Neural cell (in vitro differentiated cells): ENCODE data around the gene HSD17B2. TPM values are rescaled to one million over a fixed set of nuclear protein-coding genes. Genes with fewer than 3 reads are reported as not detected.

ENCODE experiments used
- H2AFZ ChIP-seq: fragments of 200-600, 300-800 bp; sonication (generic), shearing (Covaris generic); 2 replicates; pipeline ENCODE4 v1.6.0; 2014; ENCODE audit warnings: low read depth, mild to moderate bottlenecking, antibody characterized with exemption, low read length, moderate library complexity
- H3F3A ChIP-seq: fragments of 200-600 bp; shearing (Covaris generic); 2 replicates; pipeline ENCODE4 v1.6.1; 2016; ENCODE audit warnings: mild to moderate bottlenecking, moderate library complexity, mixed read lengths, antibody characterized with exemption, low read length; ENCODE audit not compliant: insufficient read depth, poor library complexity, severe bottlenecking
- H3K27ac ChIP-seq: fragments of 200-600, 300-800 bp; sonication (generic), shearing (Covaris generic); 2 replicates; pipeline ENCODE4 v1.5.1; 2014; ENCODE audit warnings: mild to moderate bottlenecking, low read length, moderate library complexity
- H3K27me3 ChIP-seq: fragments of 300-800, 200-600 bp; sonication (generic), shearing (Covaris generic); 2 replicates; pipeline ENCODE4 v1.6.0; 2014; ENCODE audit warnings: mild to moderate bottlenecking, low read depth, low read length, moderate library complexity; ENCODE audit not compliant: insufficient read depth
- H3K36me3 ChIP-seq: fragments of 300-800, 200-600 bp; sonication (generic), shearing (Covaris generic); 2 replicates; pipeline ENCODE4 v1.5.1; 2014; ENCODE audit warnings: mild to moderate bottlenecking, antibody characterized with exemption, low read length, moderate library complexity; ENCODE audit not compliant: insufficient read depth
- H3K4me2 ChIP-seq: fragments of 300-800, 200-600 bp; sonication (generic), shearing (Covaris generic); 2 replicates; pipeline ENCODE4 v1.6.0; 2014; ENCODE audit warnings: mild to moderate bottlenecking, low read length
- H3K4me3 ChIP-seq: fragments of 300-800, 200-600 bp; sonication (generic), shearing (Covaris generic); 2 replicates; pipeline ENCODE4 v1.5.1; 2014; ENCODE audit warnings: mild to moderate bottlenecking, low read length, moderate library complexity
- H3K79me2 ChIP-seq: fragments of 200-600 bp; shearing (Covaris generic); replicated peaks from 2 replicates; pipeline ENCODE4 v1.6.0; 2014; ENCODE audit warnings: mild to moderate bottlenecking, low read length, moderate library complexity; ENCODE audit not compliant: insufficient read depth
- H3K9ac ChIP-seq: fragments of 300-800, 200-600 bp; sonication (generic), shearing (Covaris generic); 2 replicates; pipeline ENCODE4 v1.6.1; 2016; ENCODE audit warnings: mild to moderate bottlenecking, low read length, mixed read lengths
- H3K9me2 ChIP-seq: fragments of 200-600 bp; shearing (Covaris generic); 2 replicates; pipeline ENCODE4 v1.6.1; 2016; ENCODE audit warnings: mild to moderate bottlenecking, low read length, mixed read lengths; ENCODE audit not compliant: insufficient read depth
- H3K9me3 ChIP-seq: fragments of 200-600, 300-800 bp; sonication (generic), shearing (Covaris generic); 2 replicates; pipeline ENCODE4 v1.6.1; 2016; ENCODE audit warnings: mild to moderate bottlenecking, mixed run types, low read length, moderate library complexity, mixed read lengths
- H4K20me1 ChIP-seq: fragments of 200-600 bp; shearing (Covaris generic); 2 replicates; pipeline ENCODE4 v1.6.1; 2016; ENCODE audit warnings: mild to moderate bottlenecking, mixed run types; ENCODE audit not compliant: insufficient read depth
- CTCF ChIP-seq: fragments of 450-650 bp; IDR thresholded peaks from 2 replicates; pipeline ENCODE4 v1.5.1; 2014; ENCODE audit warnings: antibody characterized with exemption, mild to moderate bottlenecking, moderate library complexity; ENCODE audit not compliant: poor library complexity, severe bottlenecking
- EP300 ChIP-seq: fragments of 450-650 bp; conservative IDR thresholded peaks from 2 replicates; pipeline ENCODE4 v1.6.1; 2014; ENCODE audit warnings: antibody characterized with exemption, mild to moderate bottlenecking, moderate library complexity; ENCODE audit not compliant: poor library complexity, severe bottlenecking
- EZH2 ChIP-seq: fragments of 200-600, 300-800 bp; shearing (Covaris generic), sonication (generic); IDR thresholded peaks from 2 replicates; pipeline ENCODE4 v1.6.1; 2014; ENCODE audit warnings: antibody characterized with exemption, low read length, borderline replicate concordance, mild to moderate bottlenecking; ENCODE audit not compliant: insufficient read depth, poor library complexity, severe bottlenecking
- MXI1 ChIP-seq: fragments of 450-650 bp; conservative IDR thresholded peaks from 2 replicates; pipeline ENCODE4 v1.6.1; 2014; ENCODE audit warnings: antibody characterized with exemption, mild to moderate bottlenecking; ENCODE audit not compliant: poor library complexity, severe bottlenecking
- POLR2AphosphoS5 ChIP-seq: IDR thresholded peaks from 2 replicates; pipeline ENCODE4 v1.6.1; 2012
- RAD21 ChIP-seq: fragments of 450-650 bp; conservative IDR thresholded peaks from 2 replicates; pipeline ENCODE4 v1.6.1; 2014; ENCODE audit warnings: antibody characterized with exemption, mild to moderate bottlenecking, moderate library complexity
- REST ChIP-seq: IDR thresholded peaks from 2 replicates; pipeline ENCODE4 v1.6.1; 2012; ENCODE audit warnings: borderline replicate concordance
- SMC3 ChIP-seq: fragments of 450-650 bp; conservative IDR thresholded peaks from 2 replicates; pipeline ENCODE4 v1.6.1; 2014; ENCODE audit warnings: antibody characterized with exemption, mild to moderate bottlenecking, moderate library complexity; ENCODE audit not compliant: poor library complexity
- TAF1 ChIP-seq: IDR thresholded peaks from 2 replicates; pipeline ENCODE4 v1.6.1; 2012; ENCODE audit warnings: low read depth
- polyA plus RNA-seq: library from polyadenylated mRNA; depleted of rRNA; stranded (reverse); fragments of >200 nt; gene quantifications from 2 replicates; pipeline ENCODE4 v1.2.3, GENCODE V29; 2014

The HSD17B2 gene
- polyA plus RNA-seq, 1 donor from 2014 or later: not detected

GRCh38 chr16:82124651-82125050 lies 89.6 kb downstream of the HSD17B2 start:
- H3K9me2 ChIP-seq: no peaks in the 10 kb centered on the region
- H2AFZ ChIP-seq: no peak overlapping the region
- no peaks in the 10 kb centered on the region for H3F3A ChIP-seq
- H3K36me3 ChIP-seq: no peaks in the 10 kb centered on the region
- H3K27ac ChIP-seq: no peak overlapping the region
- H3K4me3 ChIP-seq: no peak overlapping the region
- H3K4me2 ChIP-seq: no peak overlapping the region
- H3K9me3 ChIP-seq: peaks cover 2% of the 10 kb centered on the region
- TF ChIP-seq POLR2AphosphoS5 (no peak), RAD21 (no peak), MXI1 (no peak), TAF1 (no peak), SMC3 (no peak), EP300 (no peak), EZH2 (no peak), CTCF (no peak), REST (no peak)
- H3K79me2 ChIP-seq: no peaks in the 10 kb centered on the region
- H3K27me3 ChIP-seq: no peaks in the 10 kb centered on the region
- H4K20me1 ChIP-seq: no peaks in the 10 kb centered on the region
- no peak overlapping the region for H3K9ac ChIP-seq

- H3K9me2 ChIP-seq: no peaks in the 10 kb centered on the region
- H3K9ac ChIP-seq: no peak overlapping the region
- no peaks in the 10 kb centered on the region for H3K27me3 ChIP-seq
- H3K4me3 ChIP-seq: no peak overlapping the region
- no peaks in the 10 kb centered on the region for H3K79me2 ChIP-seq
- H3K36me3 ChIP-seq: no peaks in the 10 kb centered on the region
- H3F3A ChIP-seq: no peaks in the 10 kb centered on the region
- H3K9me3 ChIP-seq: peaks cover 2% of the 10 kb centered on the region
- H3K4me2 ChIP-seq: no peak overlapping the region
- no peak overlapping the region for H2AFZ ChIP-seq
- H3K27ac ChIP-seq: no peak overlapping the region
- H4K20me1 ChIP-seq: no peaks in the 10 kb centered on the region
- TF ChIP-seq CTCF (no peak), EZH2 (no peak), RAD21 (no peak), REST (no peak), TAF1 (no peak), MXI1 (no peak), POLR2AphosphoS5 (no peak), SMC3 (no peak), EP300 (no peak)
Observed at GRCh38 chr16:82129881-82130280, 94.8 kb downstream of the HSD17B2 start.
